Activated T-helper 1 cell treated with Interleukin-2 at 50 U/mL for 16 hours (primary cell): Measurements from ENCODE around the gene LOX.

Source experiments
- DNase-seq: peaks from one replicate; pipeline ENCODE4 v3.0.0-alpha.2; 2020; ENCODE audit warnings: low read depth

The LOX gene

GRCh38 chr5:122053181-122054109 is 24.6 kb downstream of the LOX start:
- no peak for DNase-seq

- no peak for DNase-seq
Observed at GRCh38 chr5:122051569-122051968, 26.5 kb downstream of the LOX start.

- DNase-seq, result no peak
Observed at GRCh38 chr5:122050959-122051358, 27.1 kb downstream of the LOX start.

GRCh38 chr5:122040636-122041302 is 37.3 kb downstream of the LOX start:
- DNase-seq, result no peak

GRCh38 chr5:122036326-122036725 is 41.7 kb downstream of the LOX start:
- DNase-seq, result no peak

GRCh38 chr5:122035913-122036312 is 42.1 kb downstream of the LOX start:
- no peak for DNase-seq

- no peak for DNase-seq
Observed at GRCh38 chr5:122031836-122032235, 46.2 kb downstream of the LOX start.

- no peak for DNase-seq
Observed at GRCh38 chr5:122030251-122030650, 47.8 kb downstream of the LOX start.

- no peak for DNase-seq
Observed at GRCh38 chr5:122029818-122030217, 48.2 kb downstream of the LOX start.

GRCh38 chr5:122022966-122023365 is 55.1 kb downstream of the LOX start:
- DNase-seq, result no peak

GRCh38 chr5:122019919-122020590 is 58.0 kb downstream of the LOX start:
- no peak for DNase-seq

GRCh38 chr5:122015471-122015870 is 62.6 kb downstream of the LOX start:
- no peak for DNase-seq

- no peak for DNase-seq
Observed at GRCh38 chr5:122014236-122014935, 63.7 kb downstream of the LOX start.
